Left lung (tissue), 10 donors: ENCODE measurements around the gene SLC9A9. TPM values are rescaled to one million over a fixed set of nuclear protein-coding genes. Genes with fewer than 3 reads are reported as not detected.

ENCODE experiments used
- ATAC-seq: fragments of 200-7000 bp; cut with Tn5 transposase; one replicate; pipeline ENCODE4 v1.9.1; 2020; ENCODE audit warnings: moderate library complexity
- DNase-seq, 4 donors: peaks; one replicate each; pipeline ENCODE4 v3.0.0-alpha.2; 2013 to 2020
- H3K27ac ChIP-seq, 2 donors: fragments of 200-600 bp; sonication (generic) in 1 of 2; one replicate each; pipeline versions ENCODE4 v1.5.0 to v1.8.0; 2020 to 2021
- H3K27me3 ChIP-seq, 2 donors: fragments of 200-600 bp; sonication (generic) in 1 of 2; one replicate each; pipeline versions ENCODE4 v1.5.0 to v1.8.0; 2020 to 2021
- H3K36me3 ChIP-seq, 2 donors: fragments of 200-600 bp; sonication (generic) in 1 of 2; one replicate each; pipeline versions ENCODE4 v1.5.0 to v1.8.0; 2020 to 2021
- H3K4me1 ChIP-seq, 2 donors: fragments of 200-600 bp; one replicate each; pipeline ENCODE4 v1.8.0; 2021
- H3K4me3 ChIP-seq, 2 donors: fragments of 200-600 bp; sonication (generic) in 1 of 2; one replicate each; pipeline versions ENCODE4 v1.5.0 to v1.8.0; 2020 to 2021; ENCODE audit warnings: mild to moderate bottlenecking in 1 of 2
- H3K9me3 ChIP-seq, 2 donors: fragments of 200-600 bp; sonication (generic) in 1 of 2; one replicate each; pipeline versions ENCODE4 v1.5.0 to v1.8.0; 2020 to 2021
- CTCF ChIP-seq, 2 donors: fragments of 200-600 bp; sonication (generic) in 1 of 2; IDR thresholded peaks; one replicate each; pipeline versions ENCODE4 v1.5.0 to v1.8.0; 2021; ENCODE audit warnings: antibody characterized with exemption in 2 of 2
- intact Hi-C, 2 donors: fragments of 100-400 bp; cut with DNase I; formaldehyde crosslinking; loops; one replicate each; pipeline versions ENCODE4 v1.11.2 to v1.14.2; 2022
- polyA plus RNA-seq, 6 donors: library from polyadenylated mRNA; unstranded; fragments of 120-200 nt; gene quantifications; one replicate each; pipeline ENCODE4 v1.2.1, GENCODE V29; 2013; ENCODE audit not compliant: insufficient read length in 6 of 6
- total RNA-seq, 2 donors: library from RNA; stranded (reverse); fragmentation: NEBNext Ultra II Directional; extraction: Animal tissue kit (Norgen Biotek cat#: 25700); gene quantifications; one replicate each; pipeline ENCODE4 v1.2.1, GENCODE V29; 2021
- donor health status: DM: no; HTN: yes; CAD: no.
- donor health status: DM: no; HTN: no; CAD: no.

The SLC9A9 gene
- total and polyA plus RNA-seq, 8 donors = 13.9 to 19.6 (median 16.8) TPM

GRCh38 chr3:143576568-143577270, 271.5 kb downstream of the SLC9A9 start:
- H3K27ac ChIP-seq = no peak overlapping the region
- TF ChIP-seq CTCF (IDR thresholded peaks at IDR 0.05) = no peak
- no peaks in the 10 kb centered on the region for H3K27me3 ChIP-seq
- DNase-seq = no peak
- no peaks in the 10 kb centered on the region for H3K9me3 ChIP-seq
- H3K36me3 ChIP-seq = peaks cover 0 to 6% of the 10 kb centered on the region in 2 donors
- no peak overlapping the region for H3K4me3 ChIP-seq
- ATAC-seq = no peak
- H3K4me1 ChIP-seq = no peaks in the 10 kb centered on the region
- intact Hi-C loops = no loop called here

- DNase-seq (no peak), ATAC-seq (no peak)
- Histone ChIP-seq H3K4me3 (no peak overlapping the region), H3K27me3 (no peaks in the 10 kb centered on the region), H3K36me3 (peaks cover 0 to 6% of the 10 kb centered on the region in 2 donors), H3K27ac (no peak overlapping the region), H3K4me1 (no peaks in the 10 kb centered on the region), H3K9me3 (no peaks in the 10 kb centered on the region)
- no peak for TF ChIP-seq CTCF (IDR thresholded peaks at IDR 0.05)
- intact Hi-C loops = no loop called here
These were observed 273.3 kb downstream of the SLC9A9 start for GRCh38 chr3:143574933-143575332.

- TF ChIP-seq CTCF (IDR thresholded peaks at IDR 0.05) = no peak
- DNase-seq (no peak), ATAC-seq (no peak)
- peaks cover 0 to 6% of the 10 kb centered on the region in 2 donors for H3K36me3 ChIP-seq
- no peak overlapping the region for H3K4me3 ChIP-seq
- H3K9me3 ChIP-seq = no peaks in the 10 kb centered on the region
- no peaks in the 10 kb centered on the region for H3K27me3 ChIP-seq
- no peak overlapping the region for H3K27ac ChIP-seq
- no peaks in the 10 kb centered on the region for H3K4me1 ChIP-seq
- intact Hi-C loops = no loop called here
These were observed 274.5 kb downstream of the SLC9A9 start for GRCh38 chr3:143573610-143574303.

- no peak for ATAC-seq
- intact Hi-C loops = no loop called here
These were observed 276.7 kb downstream of the SLC9A9 start for GRCh38 chr3:143571548-143571947.

More at GRCh38 chr3:143571548-143571947, 276.7 kb downstream of the SLC9A9 start:
- Histone ChIP-seq H3K27ac (no peak overlapping the region), H3K27me3 (no peaks in the 10 kb centered on the region), H3K9me3 (no peaks in the 10 kb centered on the region), H3K4me1 (peaks cover 0 to under 1% of the 10 kb centered on the region in 2 donors), H3K4me3 (no peak overlapping the region), H3K36me3 (peaks cover 0 to 6% of the 10 kb centered on the region in 2 donors)
- no peak for DNase-seq
- TF ChIP-seq CTCF (IDR thresholded peaks at IDR 0.05) = no peak
